AG04450 (cell line): ENCODE data around the gene XXYLT1. TPM values are rescaled to one million over a fixed set of nuclear protein-coding genes. Genes with fewer than 3 reads are reported as not detected.

Source experiments
- CTCF ChIA-PET: fragments of 300-600, 350-600 bp; formaldehyde crosslinking; extraction: SDS; loops from one replicate; lab custom pipeline; 2022; ENCODE audit warnings: antibody characterized with exemption, inconsistent platforms; lab: Charles Lee
- POLR2A ChIA-PET: fragments of 350-600 bp; formaldehyde crosslinking; extraction: SDS; loops from one replicate; lab custom pipeline; 2021; ENCODE audit warnings: antibody characterized with exemption, inconsistent platforms; lab: Yijun Ruan, JAX
- DNase-seq: peaks from one replicate; pipeline ENCODE4 v3.0.0-alpha.2; 2011; ENCODE audit warnings: low read depth, low spot score
- H3K27ac ChIP-seq: one replicate; pipeline ENCODE4 v1.5.1; 2012; ENCODE audit warnings: low read depth, low read length, control low read depth
- H3K27me3 ChIP-seq: one replicate; pipeline ENCODE4 v1.6.0; 2012; ENCODE audit warnings: low read length; ENCODE audit not compliant: control insufficient read depth, insufficient read depth
- H3K4me3 ChIP-seq: 2 replicates; pipeline ENCODE4 v1.5.1; 2011; ENCODE audit warnings: mild to moderate bottlenecking, low read depth, low read length, control low read depth
- H3K9me3 ChIP-seq: 2 replicates; pipeline ENCODE4 v1.5.1; 2012; ENCODE audit warnings: low read length; ENCODE audit not compliant: control insufficient read depth, insufficient read depth
- CTCF ChIP-seq: IDR thresholded peaks from 2 replicates; pipeline ENCODE4 v1.5.1; 2011; ENCODE audit warnings: low read depth, low read length, control low read depth, inconsistent platforms
- polyA plus RNA-seq: library from polyadenylated mRNA; depleted of rRNA; stranded (reverse); fragments of >200 nt; gene quantifications from 2 replicates; pipeline ENCODE4 v1.2.3, GENCODE V29; 2011

Gene XXYLT1
- polyA plus RNA-seq, 1 experiment = 16.5 TPM

- Histone ChIP-seq H3K27ac (peak overlapping the region; percentile 86), H3K9me3 (no peaks in the 10 kb centered on the region; the same call in 1 of the 2 replicates), H3K27me3 (no peaks in the 10 kb centered on the region), H3K4me3 (no peak overlapping the region)
- peak; percentile 59 for DNase-seq
- TF ChIP-seq CTCF = no peak
- CTCF ChIA-PET = interaction anchor here (1.1 to 1.2 kb wide), 2 partner anchors 54 to 478 kb away, joined by 3 read pairs; no protein-coding TSS in a partner anchor
- POLR2A ChIA-PET = interaction anchor here (1.0 kb wide), 1 partner anchor 474 kb away, joined by 3 read pairs; no protein-coding TSS in a partner anchor
Observed at GRCh38 chr3:195160257-195160898, 110.6 kb downstream of the XXYLT1 start.

- H3K27ac ChIP-seq = peak overlapping the region; percentile 86
- CTCF ChIA-PET = interaction anchor here (1.2 kb wide), 1 partner anchor 477 kb away, joined by 3 read pairs; no protein-coding TSS in a partner anchor
Observed at GRCh38 chr3:195159814-195160165, 111.2 kb downstream of the XXYLT1 start.

GRCh38 chr3:195159117-195159813 is 111.7 kb downstream of the XXYLT1 start:
- CTCF ChIA-PET = interaction anchor here (1.2 kb wide), 1 partner anchor 477 kb away, joined by 3 read pairs; no protein-coding TSS in a partner anchor
- DNase-seq = no peak
- POLR2A ChIA-PET = no interaction called here
- H3K27me3 ChIP-seq = no peaks in the 10 kb centered on the region
- H3K4me3 ChIP-seq = no peak overlapping the region
- TF ChIP-seq CTCF = no peak
- H3K9me3 ChIP-seq = no peaks in the 10 kb centered on the region; the same call in 1 of the 2 replicates
- H3K27ac ChIP-seq = peak overlapping the region; percentile 86

More at GRCh38 chr3:195159814-195160165, 111.2 kb downstream of the XXYLT1 start:
- no peaks in the 10 kb centered on the region; the same call in 1 of the 2 replicates for H3K9me3 ChIP-seq
- no peaks in the 10 kb centered on the region for H3K27me3 ChIP-seq
- no peak for TF ChIP-seq CTCF
- POLR2A ChIA-PET = interaction anchor here (1.0 kb wide), 1 partner anchor 473 kb away, joined by 3 read pairs; no protein-coding TSS in a partner anchor
- no peak overlapping the region for H3K4me3 ChIP-seq
- DNase-seq = no peak

GRCh38 chr3:195156286-195156890 is 114.6 kb downstream of the XXYLT1 start:
- POLR2A ChIA-PET = no interaction called here
- H3K9me3 ChIP-seq = no peaks in the 10 kb centered on the region; the same call in 1 of the 2 replicates
- no peak for DNase-seq
- H3K27ac ChIP-seq = no peak overlapping the region
- H3K4me3 ChIP-seq = no peak overlapping the region
- CTCF ChIA-PET = interaction anchor here (1.7 kb wide), 1 partner anchor 50 kb away, joined by 5 read pairs; no protein-coding TSS in a partner anchor
- no peaks in the 10 kb centered on the region for H3K27me3 ChIP-seq
- TF ChIP-seq CTCF = no peak
